DMS114 treated with DMSO at 0.1 percent for 48 hours (cell line): Measurements from ENCODE around the gene DCDC2B.

ENCODE experiments used
- DNase-seq: peaks from one replicate; lab custom pipeline; 2025; ENCODE audit not compliant: unreplicated experiment; lab: John Stamatoyannopoulos, UW

DCDC2B gene

GRCh38 chr1:32195972-32196823 lies 12.7 kb upstream of the DCDC2B start:
- DNase-seq: no peak

- no peak for DNase-seq
Measured at GRCh38 chr1:32197074-32197473, 11.8 kb upstream of the DCDC2B start.

GRCh38 chr1:32197837-32198236 lies 11.1 kb upstream of the DCDC2B start:
- no peak for DNase-seq

- no peak for DNase-seq
Measured at GRCh38 chr1:32198237-32199042, 10.4 kb upstream of the DCDC2B start.

- DNase-seq: no peak
Measured at GRCh38 chr1:32199043-32199716, 9.7 kb upstream of the DCDC2B start.

GRCh38 chr1:32199717-32200072 lies 9.2 kb upstream of the DCDC2B start:
- DNase-seq: no peak

GRCh38 chr1:32200226-32201010 lies 8.5 kb upstream of the DCDC2B start, which contains the start of gene CCDC28B:
Gene CCDC28B (plus strand): TSS chr1:32200595. CDS start chr1:32201936, 1,341 bp downstream.
- peak; percentile 55 for DNase-seq

GRCh38 chr1:32201011-32201855 lies 7.7 kb upstream of the DCDC2B start:
- no peak for DNase-seq

- no peak for DNase-seq
Measured at GRCh38 chr1:32204943-32205361, 3.9 kb upstream of the DCDC2B start.

GRCh38 chr1:32205401-32206370 lies 3.2 kb upstream of the DCDC2B start, which contains the start of gene IQCC:
Gene IQCC (plus strand): TSS chr1:32205671. CDS start chr1:32205682, 11 bp downstream.
- peak; percentile 59 for DNase-seq

GRCh38 chr1:32208469-32208868 lies 420 bp upstream of the DCDC2B start:
- DNase-seq: no peak

- peak; percentile 54 for DNase-seq
Measured at GRCh38 chr1:32215629-32216480, 7.0 kb downstream of the DCDC2B start.

- no peak for DNase-seq
Measured at GRCh38 chr1:32216566-32216965, 7.7 kb downstream of the DCDC2B start.

GRCh38 chr1:32219022-32219421 lies 10.1 kb downstream of the DCDC2B start:
- DNase-seq: no peak

- no peak for DNase-seq
Measured at GRCh38 chr1:32220746-32221580, 12.1 kb downstream of the DCDC2B start.

GRCh38 chr1:32221581-32221979 lies 12.7 kb downstream of the DCDC2B start:
- no peak for DNase-seq
